GM20431 (cell line): ENCODE data around the gene LSMEM2.
"Not testable (repeated sequence)": the region's sequence is repeated elsewhere in the genome, so short reads cannot be mapped to it uniquely, and the experiment has no call there.

Experiments
- in situ Hi-C: fragments of 300-500 bp; cut with MseI, MboI; formaldehyde crosslinking; loops from one replicate; pipeline ENCODE4 v1.15.0; 2020; ENCODE audit warnings: low sequenced_read_pairs; ENCODE audit not compliant: unreplicated experiment

LSMEM2 gene

DNA sequence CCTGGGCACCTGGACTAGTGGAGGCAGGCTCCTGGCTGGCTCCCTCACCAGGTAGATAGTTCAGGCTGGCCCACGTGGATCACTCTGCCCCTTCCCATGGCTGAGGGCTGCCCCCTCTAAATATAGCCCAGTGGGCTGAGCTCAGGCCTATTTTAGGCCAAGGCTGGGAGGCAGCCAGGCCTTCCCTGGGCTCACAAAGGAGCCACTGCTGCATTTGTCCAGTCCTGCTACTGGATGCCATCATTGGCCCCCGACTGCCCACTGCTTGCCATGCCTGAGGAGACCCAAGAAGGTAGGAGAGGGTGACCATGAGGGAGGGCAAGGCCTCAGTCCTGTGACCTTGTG lies at the start of gene LSMEM2:
LSMEM2 (plus strand) TSS at position 208 of the 345 bp plus-strand sequence; CDS start at position 235, 27 bp downstream.
- in situ Hi-C loops: no loop called here

DNA sequence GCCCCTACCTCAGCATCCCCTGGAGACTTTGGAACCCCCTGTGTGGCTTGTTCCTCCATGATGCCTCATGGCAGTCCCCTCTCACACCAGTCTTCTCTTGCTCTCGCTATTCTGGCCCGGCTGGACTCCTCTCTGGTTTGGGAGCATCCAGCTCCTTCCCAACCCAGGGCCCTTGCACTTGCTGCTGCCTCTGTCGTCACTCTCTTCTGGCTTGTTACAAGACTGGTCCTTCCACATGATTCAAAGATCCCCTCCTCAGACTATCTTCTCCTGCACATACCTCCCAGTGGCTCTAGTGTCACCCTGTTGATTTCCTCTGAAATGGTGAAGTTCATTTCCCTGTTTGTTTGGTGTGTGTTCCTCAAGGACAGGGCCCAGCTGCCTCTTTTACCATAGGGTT lies 49.4 kb upstream of the LSMEM2 start:
- in situ Hi-C loops: no loop called here

DNA sequence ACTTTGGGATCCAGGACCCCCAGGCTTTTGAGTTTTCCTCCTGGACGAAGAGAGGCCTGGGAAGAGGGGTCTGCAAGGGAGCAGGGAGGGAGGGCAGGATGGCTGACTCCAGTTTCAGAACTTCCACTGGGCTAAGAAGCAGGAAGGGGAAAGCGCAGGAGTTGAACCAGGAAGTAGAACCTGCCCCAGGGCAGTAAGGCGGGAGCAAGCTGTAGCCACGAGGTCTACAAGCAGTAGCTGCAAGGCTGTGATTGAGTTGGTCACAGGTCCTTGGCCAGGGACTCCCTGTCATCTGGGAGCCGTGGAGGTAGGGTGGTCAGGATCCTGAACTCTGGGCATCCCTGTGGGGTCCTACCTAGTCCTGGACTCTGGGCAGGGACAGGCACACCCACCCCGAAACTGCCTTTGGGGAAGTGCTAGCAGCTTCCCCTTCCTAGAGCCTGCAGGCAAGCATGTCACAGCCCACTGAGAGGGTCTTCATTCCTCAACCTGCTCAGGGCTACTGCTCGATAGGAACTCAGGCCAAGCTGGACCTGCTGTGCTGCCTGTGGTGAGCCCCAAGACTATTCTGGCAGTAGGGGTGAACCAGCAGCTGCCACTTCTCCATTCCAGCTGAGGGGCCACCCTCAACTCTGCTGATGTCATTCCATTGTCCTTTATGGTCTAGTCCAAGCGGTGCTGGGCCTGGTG lies 48.6 kb upstream of the LSMEM2 start:
- in situ Hi-C loops: no loop called here

DNA sequence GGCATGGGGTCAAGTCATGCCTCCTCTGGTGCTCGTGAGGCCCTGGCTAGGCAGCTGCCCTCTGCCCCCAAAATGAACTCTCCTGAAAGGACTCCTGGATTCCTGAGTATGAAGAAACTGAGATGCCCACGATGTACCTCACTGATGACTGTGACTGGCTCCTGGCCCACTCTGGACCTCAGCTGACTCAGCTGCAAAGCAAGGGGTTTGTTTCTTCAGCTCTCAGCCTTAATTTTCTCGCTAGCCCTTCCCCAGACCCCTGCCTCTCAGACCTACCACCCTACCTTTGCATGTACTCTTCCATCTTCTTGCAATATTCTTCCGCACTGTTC lies 48.1 kb upstream of the LSMEM2 start:
- in situ Hi-C loops: no loop called here

DNA sequence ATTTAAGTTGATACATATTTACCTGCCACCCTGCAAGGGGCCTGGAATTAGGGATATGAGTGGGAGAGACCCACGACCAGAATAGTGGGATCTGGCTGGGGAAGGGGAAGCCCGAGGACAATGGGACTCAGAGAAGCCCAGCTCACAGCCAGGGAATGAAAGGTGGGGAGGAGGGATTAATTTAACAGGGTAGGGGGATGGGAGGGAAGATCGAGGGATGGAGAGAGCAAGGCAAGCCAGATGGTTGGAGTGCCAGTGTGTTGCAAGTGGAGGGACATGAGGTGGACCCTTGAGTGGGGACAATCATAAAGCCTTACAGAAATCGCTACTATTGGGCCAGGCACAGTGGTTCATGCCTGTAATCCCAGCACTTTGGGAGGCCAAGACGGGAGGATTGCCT lies 47.3 kb upstream of the LSMEM2 start:
- in situ Hi-C loops: no loop called here

DNA sequence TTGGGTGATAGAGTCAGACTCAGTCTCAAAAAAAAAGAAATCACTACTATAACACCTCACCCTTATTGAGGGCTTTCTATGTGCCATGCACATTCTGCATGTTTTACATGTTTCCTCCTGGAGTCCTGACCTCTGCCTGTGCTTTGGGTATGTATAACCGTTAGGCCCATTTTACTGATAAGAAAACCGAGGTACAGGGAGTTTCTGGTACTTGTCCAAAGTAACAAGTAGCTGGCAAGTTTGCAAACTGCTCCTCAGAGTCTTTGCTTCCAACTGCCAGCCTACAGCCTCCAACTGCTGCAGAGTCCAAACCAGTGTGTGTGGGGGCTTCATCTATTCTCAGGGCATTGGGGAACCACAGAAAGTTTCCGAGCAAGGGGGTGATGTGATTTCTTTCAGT lies 46.6 kb upstream of the LSMEM2 start:
- in situ Hi-C loops: no loop called here

DNA sequence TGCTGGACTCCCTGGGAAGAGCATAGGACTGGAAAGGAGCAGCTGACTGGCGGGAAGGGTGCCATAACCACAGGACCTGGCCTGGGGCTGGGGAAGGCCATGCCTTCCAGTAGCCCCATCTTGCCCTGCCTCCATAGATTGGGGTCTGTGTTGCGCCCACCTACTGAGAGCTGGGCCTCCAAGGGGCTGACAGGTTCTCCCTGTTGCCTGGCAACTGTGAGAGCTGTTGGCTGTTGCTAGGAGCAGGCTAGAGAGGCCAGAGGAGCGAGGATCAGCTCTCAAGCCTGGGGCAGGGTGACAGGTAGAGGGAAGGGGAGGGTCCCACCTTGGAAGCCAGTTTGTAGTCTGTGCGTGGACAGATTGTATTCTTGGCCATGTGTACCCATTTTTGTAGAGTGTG lies 45.7 kb upstream of the LSMEM2 start:
- in situ Hi-C loops: no loop called here

DNA sequence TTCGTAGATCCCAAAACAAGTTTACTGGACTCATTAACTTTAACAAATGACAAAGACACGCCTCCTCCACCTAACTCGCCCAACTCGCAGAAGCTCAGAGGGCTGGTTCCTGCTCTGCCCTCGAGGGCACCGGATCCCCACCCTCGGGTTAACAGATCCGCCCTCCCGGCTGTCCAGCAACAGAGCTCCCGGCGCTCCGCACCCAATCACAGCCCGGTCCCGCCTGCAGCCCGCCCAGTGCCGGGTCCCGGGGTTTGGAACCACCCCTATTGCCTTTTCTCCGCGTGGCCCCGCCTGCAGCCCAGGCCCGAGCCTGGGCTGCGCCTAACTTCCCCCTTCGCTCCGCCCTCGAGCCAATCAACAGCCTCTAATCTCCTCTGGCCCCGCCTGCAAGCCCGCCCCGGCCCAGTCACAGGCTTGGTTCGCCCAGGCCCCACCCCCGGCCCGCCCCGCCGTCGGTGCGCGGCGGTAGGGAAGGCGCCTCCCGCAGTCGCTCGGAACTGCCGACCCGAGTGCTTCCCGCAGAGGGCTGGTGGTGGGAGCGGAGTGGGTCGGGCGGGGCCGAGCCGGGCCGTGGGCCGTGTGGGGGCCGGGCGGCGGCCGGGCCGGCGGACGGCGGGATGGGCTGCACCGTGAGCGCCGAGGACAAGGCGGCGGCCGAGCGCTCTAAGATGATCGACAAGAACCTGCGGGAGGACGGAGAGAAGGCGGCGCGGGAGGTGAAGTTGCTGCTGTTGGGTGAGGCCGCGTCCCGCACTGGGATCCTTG lies 43.0 kb upstream of the LSMEM2 start, which contains the start of gene GNAI2:
GNAI2 (plus strand) TSS at position 489 of the 768 bp plus-strand sequence; CDS start at position 621, 132 bp downstream.
- in situ Hi-C loops: no loop called here

DNA sequence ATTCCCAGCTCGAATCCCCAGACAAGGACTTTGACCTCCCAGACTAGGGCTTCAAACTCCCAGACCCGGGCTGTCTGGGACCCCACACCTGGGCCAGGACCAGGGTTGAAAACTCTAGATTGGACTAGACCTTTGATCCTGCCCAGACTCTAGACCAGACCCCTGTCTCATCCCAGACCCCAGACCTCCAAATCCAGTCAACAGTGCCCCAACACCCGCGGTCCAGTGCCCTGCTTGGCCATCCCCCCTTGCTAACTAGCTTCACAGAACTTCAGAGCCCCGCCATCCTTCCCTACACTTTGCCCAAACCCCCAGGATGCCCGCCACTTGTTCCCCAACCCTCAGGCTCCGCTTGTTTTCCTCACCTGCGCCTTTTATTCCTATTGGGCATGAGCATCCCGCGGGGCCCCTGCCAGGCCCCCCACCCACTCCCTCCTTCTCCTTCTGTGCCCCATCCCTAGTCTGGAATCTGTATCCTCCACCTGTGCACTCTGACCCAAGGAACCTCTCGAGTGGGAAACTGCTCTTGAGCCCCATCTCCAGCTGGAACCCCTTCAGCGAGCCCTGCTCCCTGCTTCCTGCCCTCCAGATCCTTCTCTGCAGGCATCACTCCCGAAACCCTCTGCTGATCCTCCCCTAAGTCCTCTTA lies 42.3 kb upstream of the LSMEM2 start:
- in situ Hi-C loops: no loop called here

DNA sequence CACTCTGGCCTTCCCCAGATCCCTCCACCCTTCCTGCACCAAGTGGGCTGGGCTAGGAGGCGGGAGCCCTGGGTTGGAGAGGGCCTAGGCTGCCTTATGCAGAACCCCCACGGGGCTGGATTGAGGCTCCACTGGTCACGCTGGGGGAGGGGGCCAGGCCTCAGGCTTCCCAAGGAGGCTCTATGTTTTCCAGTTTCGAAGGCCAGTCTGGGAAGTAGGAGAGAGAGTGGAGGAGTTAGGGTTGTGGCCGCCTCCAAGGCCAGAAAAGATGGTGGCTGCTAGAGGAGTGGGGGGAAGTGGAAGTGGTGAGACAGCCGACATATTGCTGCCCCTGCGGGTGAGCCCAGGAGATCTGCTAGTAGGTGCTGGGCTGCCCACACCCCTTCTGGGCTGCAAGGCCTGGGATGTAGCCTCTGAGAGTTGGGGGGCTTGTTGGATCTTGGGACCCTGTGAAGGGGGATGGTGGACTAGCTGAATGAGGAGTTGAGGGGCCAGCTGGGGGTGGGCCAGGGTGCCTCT lies 41.7 kb upstream of the LSMEM2 start:
- in situ Hi-C loops: no loop called here

DNA sequence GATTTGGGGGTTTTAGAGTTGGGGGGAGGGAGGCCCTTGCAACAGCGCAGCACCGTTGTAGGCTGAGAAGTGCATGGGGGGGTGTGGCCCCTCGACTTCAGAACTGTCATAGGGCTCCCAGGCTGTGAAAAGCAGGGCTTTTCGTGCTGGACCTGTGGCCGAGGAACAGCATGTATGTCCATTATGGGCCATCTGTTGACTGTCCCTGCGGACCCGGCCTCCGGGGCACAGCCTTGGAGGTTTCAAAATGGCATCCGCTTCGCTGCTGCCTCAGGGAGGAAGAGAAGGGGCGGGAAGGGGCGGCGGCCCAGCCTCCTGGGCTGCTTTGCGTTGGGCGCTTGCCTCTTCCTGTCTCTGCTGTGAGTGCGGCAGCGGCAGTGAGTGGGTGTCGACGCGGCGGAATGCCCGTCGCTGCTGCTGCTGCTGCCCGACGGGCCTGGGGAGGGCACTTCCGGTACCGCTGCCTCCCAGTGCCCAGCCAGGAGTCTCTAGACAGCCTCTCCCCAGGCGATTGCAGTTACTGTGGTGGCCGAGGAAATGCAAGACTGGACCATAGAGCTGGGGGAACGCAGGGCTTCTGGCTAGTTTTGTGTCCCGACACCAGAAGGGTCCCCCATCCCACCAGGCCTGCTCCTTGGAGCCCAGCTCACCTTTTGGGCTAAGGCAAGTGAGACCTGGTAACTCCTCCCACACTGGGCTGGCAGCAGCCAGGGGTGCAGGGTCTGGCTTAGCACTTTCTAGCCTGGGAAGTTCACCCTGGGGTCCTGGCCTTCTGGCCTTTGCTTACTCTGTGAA lies 40.9 kb upstream of the LSMEM2 start:
- in situ Hi-C loops: no loop called here

DNA sequence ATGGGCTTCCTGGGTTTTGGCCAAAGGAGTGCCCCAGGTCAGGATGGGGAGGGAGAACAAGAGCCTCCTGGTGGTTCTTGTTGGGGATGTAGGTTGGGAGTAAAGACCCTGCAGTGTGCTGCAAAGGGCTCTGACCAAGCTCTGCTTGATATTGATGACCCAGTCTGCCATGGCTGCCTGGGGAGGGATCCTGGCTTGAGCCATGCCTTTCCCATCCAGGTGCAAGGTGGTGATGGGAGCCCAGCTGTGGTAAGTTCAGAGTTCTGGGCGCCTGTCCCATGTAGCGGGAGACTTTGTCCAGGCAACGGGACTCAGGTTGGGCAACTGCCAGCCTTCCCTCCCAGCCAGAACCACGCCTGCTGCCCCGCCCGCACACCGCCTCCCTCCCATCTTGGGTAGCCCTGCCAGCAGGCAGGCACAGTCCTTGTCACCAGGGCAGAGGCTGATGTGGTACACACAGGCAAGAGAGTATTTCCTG lies 40.3 kb upstream of the LSMEM2 start:
- in situ Hi-C loops: no loop called here

DNA sequence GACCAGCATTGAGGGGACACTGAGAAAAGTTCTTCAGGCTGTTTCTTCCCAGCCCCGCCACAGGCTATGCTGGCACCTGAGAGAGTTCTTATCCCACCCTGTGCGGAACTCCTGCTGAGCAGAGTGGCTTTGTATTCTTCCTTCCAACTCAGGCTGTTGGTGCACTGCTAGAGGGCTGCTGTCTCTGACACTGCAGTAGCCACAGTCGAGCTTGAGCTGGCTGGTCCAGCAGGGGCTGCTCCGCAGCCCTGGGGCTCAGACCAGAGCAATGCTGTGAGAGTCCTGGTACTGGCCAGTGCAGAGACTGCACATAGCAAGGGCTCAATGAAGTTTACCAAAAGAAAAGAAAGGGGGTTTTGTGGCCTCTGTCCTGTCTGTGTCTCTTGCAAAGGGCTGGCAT lies 39.2 kb upstream of the LSMEM2 start:
- in situ Hi-C loops: no loop called here

DNA sequence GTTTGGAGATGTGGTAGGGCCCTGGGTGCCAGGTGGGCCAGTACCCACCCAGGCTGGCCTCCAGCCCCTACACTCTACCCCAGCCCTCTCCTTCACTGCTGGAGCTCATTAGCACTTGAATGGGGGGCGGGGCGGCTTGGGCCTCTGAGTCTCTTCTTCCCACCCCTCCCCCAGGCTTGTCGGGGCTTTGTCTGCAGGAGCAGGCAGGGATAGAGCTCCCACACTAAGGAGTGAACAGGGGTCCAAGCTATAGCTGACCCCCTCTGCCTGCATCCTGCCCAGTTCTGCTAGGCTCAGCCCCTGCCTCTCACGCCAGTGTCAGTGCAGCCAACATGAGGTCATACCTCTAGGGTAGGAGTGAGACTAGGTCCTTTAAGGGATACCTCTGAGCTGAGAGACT lies 37.7 kb upstream of the LSMEM2 start:
- in situ Hi-C loops: no loop called here

DNA sequence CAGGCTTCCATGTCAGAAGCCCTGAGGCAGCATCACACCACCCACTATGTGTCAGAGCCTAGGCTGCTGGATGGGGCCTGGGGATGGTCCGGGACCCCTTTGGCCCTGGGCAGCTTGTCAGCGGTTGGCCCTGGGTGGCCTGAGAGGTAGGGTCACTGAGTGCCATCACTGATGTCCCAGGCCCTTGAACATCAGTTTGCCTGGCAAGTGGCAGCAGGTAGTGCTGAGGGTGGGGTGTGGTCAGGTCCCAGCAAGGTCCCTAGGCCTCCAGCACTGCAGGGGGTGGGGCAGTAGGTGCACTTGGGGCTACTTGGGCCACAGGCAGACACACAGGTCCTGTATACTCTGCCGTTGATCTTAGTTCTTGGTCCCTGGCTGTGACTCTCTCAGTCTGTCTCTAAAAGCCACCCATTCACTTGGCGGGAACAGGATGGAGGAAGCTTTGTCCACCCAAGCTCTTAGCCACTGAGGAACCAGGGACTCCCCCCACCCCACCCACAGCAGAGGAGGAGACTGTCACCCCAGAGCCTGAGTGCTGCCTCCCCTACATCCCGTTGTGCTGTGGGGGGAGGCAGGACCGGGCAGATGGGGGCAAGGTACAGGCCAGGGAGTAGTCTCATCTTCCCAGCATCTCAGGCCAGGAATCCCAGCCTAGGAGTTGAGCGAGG lies 37.0 kb upstream of the LSMEM2 start:
- in situ Hi-C loops: no loop called here

DNA sequence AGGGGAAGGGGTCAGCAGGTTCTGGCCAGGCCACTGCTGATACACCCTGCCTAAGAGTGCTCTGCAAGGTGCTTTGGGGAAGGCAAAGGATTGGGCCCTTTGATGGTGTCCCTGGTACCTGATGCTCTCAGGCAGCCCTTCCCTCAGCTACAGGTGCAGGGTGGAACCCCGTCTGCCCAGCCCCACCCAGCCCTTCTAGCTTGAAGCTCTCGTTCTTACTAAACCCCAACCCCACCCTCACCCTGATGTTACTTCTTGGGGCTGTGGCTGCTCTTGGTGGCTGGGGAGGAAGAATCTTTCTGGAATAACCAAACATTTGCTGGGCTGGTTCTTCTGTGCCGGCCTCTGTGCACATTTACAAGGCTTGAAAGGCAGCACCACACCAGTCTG lies 36.5 kb upstream of the LSMEM2 start:
- in situ Hi-C loops: no loop called here

DNA sequence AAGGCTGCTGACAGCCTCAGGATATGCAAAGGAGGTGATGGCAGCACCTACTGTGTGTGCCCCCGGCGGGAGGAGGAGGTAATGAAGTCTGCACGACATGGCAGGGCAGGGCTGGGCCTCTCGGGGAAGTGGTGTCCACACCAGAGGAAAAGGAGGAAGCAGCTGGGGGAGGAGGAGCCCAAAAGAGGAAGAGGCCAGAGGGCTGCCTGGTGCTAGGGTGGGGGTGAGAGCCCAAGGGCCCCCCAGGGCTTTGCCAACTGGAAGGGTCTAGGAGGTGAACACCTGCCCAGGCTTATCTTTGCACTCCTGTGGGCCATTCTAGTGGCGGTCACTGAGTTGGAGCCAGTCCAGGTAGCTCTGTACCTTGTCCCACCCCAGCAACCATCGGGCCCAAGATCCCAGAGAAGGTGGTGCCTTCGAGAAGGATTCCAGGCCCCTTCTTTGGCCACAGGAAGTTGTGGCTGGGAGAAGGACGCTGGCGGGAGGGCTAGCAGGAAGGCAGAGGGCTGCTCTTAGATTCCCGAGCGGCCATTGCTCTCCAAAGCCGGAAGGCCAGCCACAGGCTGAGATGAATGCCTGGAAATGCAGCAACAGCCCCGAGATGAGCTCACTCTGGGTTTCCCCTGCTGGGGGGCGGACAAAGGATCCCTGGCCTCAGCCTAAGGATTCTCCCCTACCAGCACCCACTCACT lies 35.9 kb upstream of the LSMEM2 start:
- in situ Hi-C loops: no loop called here

DNA sequence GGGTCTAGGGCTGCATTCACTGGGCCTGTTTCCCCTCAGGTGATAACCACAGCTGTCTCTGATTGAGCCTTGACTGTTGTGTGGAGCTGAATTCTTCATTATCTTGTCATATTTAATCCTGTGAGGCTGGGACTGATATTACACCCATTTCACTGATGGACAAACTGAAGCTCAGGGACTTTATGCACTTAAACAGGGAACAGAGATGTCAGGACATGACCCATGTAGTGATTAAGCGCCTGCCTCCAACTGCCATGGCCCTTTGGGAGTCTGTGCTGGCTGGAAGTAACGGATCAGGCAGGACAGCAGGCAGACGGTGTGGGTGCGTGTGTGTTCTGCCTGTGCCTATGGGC lies 35.4 kb upstream of the LSMEM2 start:
- in situ Hi-C loops: no loop called here

DNA sequence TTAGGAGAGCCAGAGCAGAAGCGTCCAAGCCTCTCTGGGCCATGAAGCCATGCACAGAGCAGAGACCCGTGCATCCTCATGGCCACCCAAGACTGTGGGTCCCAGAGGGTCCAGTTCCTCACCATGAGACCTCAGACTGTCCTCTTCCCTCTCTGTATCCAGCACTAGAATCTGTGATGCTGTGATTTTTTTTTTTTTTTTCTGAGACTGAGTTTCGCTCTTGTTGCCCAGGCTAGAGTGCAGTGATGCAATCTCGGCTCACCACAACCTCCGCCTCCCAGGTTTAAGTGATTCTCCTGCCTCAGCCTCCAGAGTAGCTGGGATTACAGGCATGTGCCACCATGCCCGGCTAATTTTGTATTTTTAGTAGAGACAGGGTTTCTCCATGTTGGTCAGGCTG lies 34.1 kb upstream of the LSMEM2 start:
- in situ Hi-C loops: not testable (repeated sequence)
